Measurements from ENCODE around the gene P3H4. TPM values are rescaled to one million over a fixed set of nuclear protein-coding genes. Genes with fewer than 3 reads are reported as not detected.

The P3H4 gene
- total RNA-seq, 1 donor from 2014 or later: 59.4 TPM

- no peak for DNase-seq (ENCODE audit: low read depth, low spot score)
These were observed 39.1 kb downstream of the P3H4 start for GRCh38 chr17:41772586-41773189.

GRCh38 chr17:41772218-41772585, 39.5 kb downstream of the P3H4 start:
- no peak for DNase-seq (ENCODE audit: low read depth, low spot score)

GRCh38 chr17:41771389-41772206, 40.2 kb downstream of the P3H4 start:
- no peak for DNase-seq (ENCODE audit: low read depth, low spot score)

- DNase-seq (ENCODE audit: low read depth, low spot score): no peak
These were observed 41.8 kb downstream of the P3H4 start for GRCh38 chr17:41769985-41770384.

- DNase-seq (ENCODE audit: low read depth, low spot score): no peak
These were observed 42.3 kb downstream of the P3H4 start for GRCh38 chr17:41769346-41769862.

GRCh38 chr17:41768682-41769288, 43.0 kb downstream of the P3H4 start:
- no peak for DNase-seq (ENCODE audit: low read depth, low spot score)

GRCh38 chr17:41767324-41768042, 44.3 kb downstream of the P3H4 start:
- DNase-seq (ENCODE audit: low read depth, low spot score): no peak

GRCh38 chr17:41766135-41766534, 45.6 kb downstream of the P3H4 start:
- DNase-seq (ENCODE audit: low read depth, low spot score): no peak

- no peak for DNase-seq (ENCODE audit: low read depth, low spot score)
These were observed 48.4 kb downstream of the P3H4 start for GRCh38 chr17:41763327-41763726.

GRCh38 chr17:41762841-41763240, 48.9 kb downstream of the P3H4 start:
- no peak for DNase-seq (ENCODE audit: low read depth, low spot score)

GRCh38 chr17:41762391-41762790, 49.4 kb downstream of the P3H4 start:
- DNase-seq (ENCODE audit: low read depth, low spot score): no peak

GRCh38 chr17:41760878-41761277, 50.9 kb downstream of the P3H4 start:
- no peak for DNase-seq (ENCODE audit: low read depth, low spot score)

- DNase-seq (ENCODE audit: low read depth, low spot score): no peak
These were observed 53.1 kb downstream of the P3H4 start for GRCh38 chr17:41758601-41759000.

- no peak for DNase-seq (ENCODE audit: low read depth, low spot score)
These were observed 57.7 kb downstream of the P3H4 start for GRCh38 chr17:41754066-41754465.

Other genes with a start within 250 kb of the P3H4 start
- gene KRT9, start 239.9 kb downstream of the P3H4 start, total RNA-seq: not detected in 2 replicates
- gene KRT14, start 225.1 kb downstream of the P3H4 start, total RNA-seq: 0.07 and 0.18 TPM in 2 replicates
- 0.13 and 0.63 TPM in 2 replicates for gene KRT16, start 199.2 kb downstream of the P3H4 start, total RNA-seq
- 3.1 and 3.8 TPM in 2 replicates for gene KRT17, start 187.4 kb downstream of the P3H4 start, total RNA-seq
- 66.4 and 81.1 TPM in 2 replicates for gene EIF1, start 123.1 kb downstream of the P3H4 start, total RNA-seq
- not detected in 2 replicates for gene GAST, start 99.6 kb downstream of the P3H4 start, total RNA-seq
- 0.07 and 0.18 TPM in 2 replicates for gene HAP1, start 77.3 kb downstream of the P3H4 start, total RNA-seq
- 71.6 and 76.9 TPM in 2 replicates for gene JUP, start 25.2 kb downstream of the P3H4 start, total RNA-seq
- 139 and 196 TPM in 2 replicates for gene FKBP10, start 1.1 kb upstream of the P3H4 start, total RNA-seq
- gene NT5C3B, start 24.3 kb upstream of the P3H4 start, total RNA-seq: 68.8 and 72.0 TPM in 2 replicates
- not detected in 2 replicates for gene KLHL10, start 25.9 kb upstream of the P3H4 start, total RNA-seq
- 24.7 and 35.4 TPM in 2 replicates for gene KLHL11, start 53.5 kb upstream of the P3H4 start, total RNA-seq
- 340 and 356 TPM in 2 replicates for gene ACLY, start 107.0 kb upstream of the P3H4 start, total RNA-seq
- 0.07 and 0.13 TPM in 2 replicates for gene ODAD4, start 118.7 kb upstream of the P3H4 start, total RNA-seq
- gene CNP, start 154.8 kb upstream of the P3H4 start, total RNA-seq: 66.5 and 75.4 TPM in 2 replicates
- gene DNAJC7, start 205.5 kb upstream of the P3H4 start, total RNA-seq: 74.8 and 90.8 TPM in 2 replicates
- gene NKIRAS2, start 208.1 kb upstream of the P3H4 start, total RNA-seq: 41.6 and 52.4 TPM in 2 replicates
- gene C17orf113, start 238.7 kb upstream of the P3H4 start, total RNA-seq: 0.11 and 0.26 TPM in 2 replicates

Data from pulmonary artery endothelial cell (primary cell).